HTR-8/SVneo (cell line): ENCODE results near the gene TANGO2.

Source experiments
- DNase-seq: peaks from one replicate; pipeline ENCODE4 v3.0.0; 2011; ENCODE audit warnings: low spot score, mixed read lengths; ENCODE audit not compliant: insufficient read length
- FAIRE-seq: peaks from 2 replicates; lab custom pipeline; 2011; peaks lifted over from hg19 to GRCh38; lab: Jason Lieb, UNC

TANGO2 gene

GRCh38 chr22:19994851-19995610 is 25.9 kb upstream of the TANGO2 start:
- DNase-seq (no peak), FAIRE-seq (no peak)

- no peak for FAIRE-seq
- DNase-seq = no peak
Measured at GRCh38 chr22:19995611-19996339, 25.1 kb upstream of the TANGO2 start.

- FAIRE-seq = no peak
Measured at GRCh38 chr22:19996694-19997384, 24.1 kb upstream of the TANGO2 start.

GRCh38 chr22:19997561-19998231 is 23.2 kb upstream of the TANGO2 start:
- DNase-seq (no peak), FAIRE-seq (no peak)

More at GRCh38 chr22:19996694-19997384, 24.1 kb upstream of the TANGO2 start:
- DNase-seq = no peak

DNA sequence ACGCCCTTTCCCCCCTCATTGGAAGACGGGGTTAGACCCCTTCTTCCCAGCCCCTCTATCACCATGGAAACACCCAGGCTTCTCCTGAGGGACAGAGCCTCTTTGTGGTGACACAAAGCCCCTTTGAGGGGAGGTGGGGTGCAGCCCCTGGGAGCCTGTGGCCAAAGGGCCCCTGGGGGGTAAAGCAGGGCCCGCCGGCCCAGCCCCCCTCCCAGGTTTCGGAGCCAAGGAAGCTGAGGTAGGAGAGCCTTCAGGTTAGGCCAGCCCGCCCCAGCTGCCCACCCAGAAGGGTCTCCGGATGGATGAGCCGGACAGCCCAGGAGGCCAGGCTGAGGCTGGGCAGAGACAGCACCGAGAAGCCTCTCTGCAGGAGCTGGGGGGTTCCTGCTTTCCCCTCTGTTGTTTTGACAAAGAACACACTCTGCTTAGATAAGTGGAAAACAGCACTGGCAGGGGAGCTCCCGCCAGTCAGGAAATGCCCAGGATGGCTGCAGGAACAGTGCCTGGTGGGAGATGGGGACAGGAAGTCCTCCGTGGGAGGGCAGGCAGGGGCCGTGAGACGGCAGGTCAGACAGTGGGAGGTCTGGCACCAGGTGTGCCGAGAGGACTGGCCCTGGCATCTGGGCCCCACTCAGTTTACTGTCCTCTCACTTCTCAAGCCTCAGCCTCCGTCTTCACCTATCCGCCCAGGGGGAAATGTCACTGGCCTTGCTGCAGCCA is 22.5 kb upstream of the TANGO2 start:
- FAIRE-seq (no peak), DNase-seq (no peak)

GRCh38 chr22:19998991-19999820 is 21.7 kb upstream of the TANGO2 start:
- FAIRE-seq (no peak), DNase-seq (no peak)

- FAIRE-seq (no peak), DNase-seq (no peak)
Measured at GRCh38 chr22:20000246-20001081, 20.4 kb upstream of the TANGO2 start.

DNA sequence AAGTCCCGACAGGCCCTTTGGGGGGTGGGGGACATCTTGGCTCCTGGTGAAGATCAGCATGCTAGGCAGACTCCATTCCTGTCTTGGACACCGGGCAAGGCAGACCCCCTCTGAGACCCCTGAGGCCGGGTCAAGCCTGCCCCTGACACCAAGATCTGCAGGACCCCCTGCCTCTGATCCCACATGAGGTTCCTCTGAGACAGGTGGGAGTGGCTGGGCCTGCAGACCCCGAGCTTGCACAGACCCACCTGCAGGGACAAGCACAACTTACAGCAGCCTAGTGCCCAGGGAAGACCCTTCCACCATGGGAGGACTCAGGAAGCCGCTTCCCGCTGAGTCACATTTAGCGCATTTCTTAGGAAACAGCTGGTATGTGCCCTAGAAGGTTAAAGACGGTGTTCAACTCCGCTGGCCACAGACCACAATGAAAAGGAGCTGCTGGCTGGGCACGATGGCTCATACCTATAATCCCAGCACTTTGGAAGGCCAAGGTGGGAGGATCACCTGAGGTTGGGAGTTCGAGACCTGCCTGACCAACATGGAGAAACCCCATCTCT is 19.8 kb upstream of the TANGO2 start:
- no peak for DNase-seq
- peak; percentile 36 for FAIRE-seq

DNA sequence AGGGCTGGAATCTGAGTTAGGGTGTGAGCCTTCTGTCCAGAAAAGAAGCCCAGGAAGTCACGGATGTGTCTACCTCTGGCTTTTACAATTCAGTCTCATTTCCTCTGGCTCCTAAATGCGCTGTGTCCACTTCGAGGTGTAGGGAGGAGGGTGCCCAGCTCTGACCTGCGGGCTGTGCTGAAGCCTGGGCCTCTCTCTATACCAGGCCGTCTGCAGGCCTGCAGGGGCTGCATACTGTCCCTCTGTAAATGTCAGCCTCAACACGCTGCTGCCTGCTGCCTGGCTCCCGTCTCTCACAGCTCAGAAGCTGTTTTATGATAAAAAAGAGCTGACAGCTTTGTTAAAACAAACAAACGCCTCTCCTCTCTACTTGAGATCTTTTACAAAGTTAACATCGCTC is 18.8 kb upstream of the TANGO2 start:
- DNase-seq (no peak), FAIRE-seq (no peak)

DNA sequence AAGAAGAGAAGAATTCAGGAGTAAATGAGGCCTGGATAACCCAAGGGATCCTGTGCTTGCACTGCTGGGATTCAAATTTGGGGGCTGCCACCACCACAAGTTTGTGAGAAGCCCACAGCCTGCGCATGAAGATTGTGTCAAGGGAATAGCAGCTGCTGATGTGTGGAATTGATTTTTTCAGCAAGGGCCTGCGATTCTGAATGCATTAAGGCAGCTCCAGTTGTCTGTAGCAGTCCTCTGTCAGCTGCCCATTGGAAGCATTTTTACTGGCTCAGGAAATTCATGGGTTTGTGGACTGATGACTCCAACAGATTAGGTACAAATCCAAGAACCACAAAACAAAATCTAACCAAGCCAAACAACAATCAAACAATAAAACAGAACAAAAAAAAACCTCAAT is 18.3 kb upstream of the TANGO2 start:
- FAIRE-seq (no peak), DNase-seq (no peak)

DNA sequence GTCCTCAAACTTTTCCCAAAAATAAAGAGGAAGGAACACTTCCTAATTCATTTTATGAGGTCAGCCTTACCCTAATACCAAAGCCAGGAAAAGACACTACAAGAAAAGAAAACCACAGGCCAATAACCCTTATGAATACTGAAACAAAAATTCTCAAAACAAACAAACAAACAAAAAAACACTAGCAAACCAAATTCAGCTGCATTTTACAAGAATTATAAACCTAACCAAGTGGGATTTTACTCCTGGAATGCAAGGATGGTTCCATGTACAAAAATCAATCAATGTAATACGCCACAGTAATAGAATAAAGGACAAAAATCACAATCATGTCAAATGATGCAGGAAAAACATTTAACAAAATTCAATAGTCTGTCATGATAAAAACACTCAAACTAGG is 17.6 kb upstream of the TANGO2 start:
- no peak for FAIRE-seq
- DNase-seq = no peak

DNA sequence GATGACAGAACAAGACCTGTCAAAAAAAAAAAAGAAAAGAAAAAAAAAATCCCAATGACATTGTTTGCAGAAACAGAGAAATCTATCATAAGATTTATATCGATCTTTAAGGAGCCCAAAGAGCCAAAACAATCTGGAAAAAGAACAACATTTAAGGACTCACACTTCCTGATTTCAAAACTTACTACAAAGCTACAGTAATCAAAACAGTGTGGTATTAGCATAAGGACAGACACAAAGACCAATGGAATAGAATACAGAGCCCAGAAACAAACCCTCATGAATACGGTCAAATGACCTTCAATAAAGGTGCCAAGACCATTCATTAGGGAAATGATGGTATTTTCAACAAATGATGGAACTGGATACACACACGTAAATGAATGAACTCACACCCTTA is 16.4 kb upstream of the TANGO2 start:
- no peak for FAIRE-seq
- DNase-seq = no peak

DNA sequence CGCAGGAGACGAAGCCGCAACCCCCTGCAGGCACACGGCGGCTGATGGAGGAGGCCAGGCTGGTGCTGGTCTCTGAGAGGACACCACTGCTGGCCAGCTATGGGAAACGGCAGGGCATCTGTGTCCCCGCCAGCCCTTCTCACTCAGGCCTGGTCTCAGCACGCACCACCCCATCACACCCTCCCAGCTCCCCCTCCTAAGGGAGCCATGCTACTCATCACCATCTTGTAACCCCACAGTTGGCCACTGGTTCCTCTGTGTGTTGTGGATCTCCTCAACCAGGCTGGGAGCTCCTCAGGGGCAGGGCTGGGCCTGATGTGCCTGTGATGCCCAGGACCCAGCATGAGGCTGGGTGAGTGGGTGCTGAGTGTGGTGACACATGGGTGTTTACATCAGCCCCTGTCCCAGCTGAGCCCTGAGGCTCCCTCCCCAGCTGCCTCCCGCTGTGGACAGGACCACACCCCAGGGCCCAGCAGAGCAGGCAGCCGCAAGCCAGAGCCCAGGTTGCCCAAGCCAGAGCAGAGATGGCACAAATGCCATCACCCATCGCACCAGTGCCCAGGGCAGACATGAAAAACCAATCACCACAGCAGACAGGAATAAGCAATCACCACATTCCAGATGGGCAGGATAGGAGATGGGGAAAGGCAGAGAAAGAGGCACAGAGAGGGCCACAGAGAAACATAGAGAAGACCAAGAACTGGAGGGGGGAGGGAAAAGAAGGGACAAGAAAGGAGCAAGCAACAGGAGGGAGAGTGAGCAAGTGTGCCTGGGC is 12.5 kb upstream of the TANGO2 start:
- no peak for DNase-seq
- no peak for FAIRE-seq

- no peak for DNase-seq
- FAIRE-seq = no peak
Measured at GRCh38 chr22:20009018-20009491, 11.9 kb upstream of the TANGO2 start.

- FAIRE-seq (no peak), DNase-seq (no peak)
Measured at GRCh38 chr22:20009582-20010306, 11.2 kb upstream of the TANGO2 start.

- no peak for DNase-seq
- no peak for FAIRE-seq
Measured at GRCh38 chr22:20010307-20011122, 10.4 kb upstream of the TANGO2 start.
